Measurements from ENCODE around the gene PIMREG. TPM values are rescaled to one million over a fixed set of nuclear protein-coding genes. Genes with fewer than 3 reads are reported as not detected.
"Not testable (repeated sequence)": the region's sequence is repeated elsewhere in the genome, so short reads cannot be mapped to it uniquely, and the experiment has no call there.

PIMREG gene
- total RNA-seq, 1 experiment from 2014 or later: 141 TPM

DNA sequence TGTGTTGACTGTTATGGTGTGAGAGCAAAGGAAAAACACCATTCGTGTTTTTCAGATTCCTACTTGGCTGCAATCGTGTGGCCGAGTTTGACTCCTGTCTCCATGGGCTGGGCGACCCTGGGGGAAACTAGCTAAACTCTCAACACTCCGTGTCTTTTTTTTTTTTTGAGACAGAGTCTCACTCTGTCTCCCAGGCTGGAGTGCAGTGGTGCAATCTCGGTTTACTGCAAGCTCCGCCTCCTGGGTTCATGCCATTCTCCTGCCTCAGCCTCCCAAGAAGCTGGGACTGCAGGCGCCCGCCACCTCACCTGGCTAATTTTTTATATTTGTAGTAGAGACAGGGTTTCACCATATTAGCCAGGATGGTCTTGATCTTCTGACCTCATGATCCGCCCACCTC is 38.5 kb downstream of the PIMREG start:
- not testable (repeated sequence) for H3K27ac ChIP-seq; H3K27me3 ChIP-seq (replicated peaks); H3K4me3 ChIP-seq; H3K9me3 ChIP-seq (replicated peaks); DNase-seq (ENCODE audit: low read depth in 1 of 2, low spot score in 2 of 2)
- peaks cover 13% of the 10 kb centered on the region for H3K36me3 ChIP-seq
- peaks cover 33% of the 10 kb centered on the region for H3K4me1 ChIP-seq (replicated peaks)

DNA sequence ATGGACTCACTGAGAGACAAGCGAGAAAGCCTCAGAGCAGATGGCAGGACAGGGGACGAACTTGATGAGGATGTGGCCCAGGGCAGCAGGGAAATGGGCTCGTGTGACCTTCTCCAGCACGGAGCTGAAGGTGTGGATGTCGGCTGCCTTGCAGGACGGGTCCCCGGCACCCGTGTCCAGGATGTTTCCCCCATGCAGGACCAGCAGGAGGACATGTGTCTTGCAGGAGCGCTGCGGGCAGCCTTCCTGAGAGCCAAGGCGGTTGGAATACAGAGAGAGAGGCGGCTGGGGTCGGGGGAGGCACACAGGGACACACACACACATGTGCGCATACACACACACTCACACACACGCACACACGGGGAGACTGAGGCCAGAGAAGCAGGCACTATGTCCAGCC is 39.3 kb downstream of the PIMREG start:
- peaks cover 40% of the 10 kb centered on the region for H3K4me1 ChIP-seq (replicated peaks)
- H3K36me3 ChIP-seq: peaks cover 13% of the 10 kb centered on the region
- H3K27ac ChIP-seq: no peak overlapping the region
- no peak for DNase-seq (ENCODE audit: low read depth in 1 of 2, low spot score in 2 of 2)
- H3K9me3 ChIP-seq (replicated peaks): no peaks in the 10 kb centered on the region
- no peak overlapping the region for H3K4me3 ChIP-seq
- no peaks in the 10 kb centered on the region for H3K27me3 ChIP-seq (replicated peaks)

DNA sequence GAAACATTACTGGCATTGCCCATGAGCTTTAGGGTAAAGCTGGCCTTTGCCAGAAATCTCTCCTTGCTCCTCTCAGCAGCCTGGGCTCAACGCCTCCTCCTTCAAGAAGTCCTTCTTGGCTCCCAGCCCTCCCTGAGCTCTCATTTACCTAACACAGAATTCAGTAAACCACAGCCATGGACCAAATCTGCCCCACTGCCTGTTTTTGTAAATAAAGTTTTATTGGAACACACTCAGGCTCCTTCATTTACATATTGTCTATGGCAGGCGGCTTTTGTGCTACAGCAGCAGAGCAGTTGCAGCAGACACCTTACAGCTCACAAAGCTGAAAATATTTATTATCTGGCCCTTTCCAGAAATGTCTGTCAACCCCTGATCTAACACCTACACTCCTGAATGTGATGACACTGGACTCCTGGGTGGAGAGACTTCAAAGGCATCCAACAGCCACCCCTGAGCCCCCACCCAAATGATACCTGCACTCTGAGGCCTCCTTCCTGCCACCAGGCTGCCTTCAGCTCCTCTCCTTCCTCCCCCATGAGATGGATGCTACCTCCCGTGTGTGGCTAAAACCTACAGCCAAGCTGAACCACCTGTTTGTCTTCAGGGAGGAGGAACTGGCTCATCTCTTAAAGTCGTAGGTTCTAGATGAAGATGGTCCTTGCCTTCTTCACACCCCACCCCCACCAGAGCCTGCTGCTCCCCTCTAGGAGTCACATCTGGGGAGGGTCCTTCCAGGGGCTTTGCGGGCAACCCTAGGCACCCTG is 41.6 kb downstream of the PIMREG start:
- no peak overlapping the region for H3K4me3 ChIP-seq
- H3K27me3 ChIP-seq (replicated peaks): no peaks in the 10 kb centered on the region
- no peak overlapping the region for H3K27ac ChIP-seq
- DNase-seq (ENCODE audit: low read depth in 1 of 2, low spot score in 2 of 2): no peak
- peaks cover 44% of the 10 kb centered on the region for H3K4me1 ChIP-seq (replicated peaks)
- H3K9me3 ChIP-seq (replicated peaks): no peaks in the 10 kb centered on the region
- H3K36me3 ChIP-seq: peaks cover 7% of the 10 kb centered on the region

DNA sequence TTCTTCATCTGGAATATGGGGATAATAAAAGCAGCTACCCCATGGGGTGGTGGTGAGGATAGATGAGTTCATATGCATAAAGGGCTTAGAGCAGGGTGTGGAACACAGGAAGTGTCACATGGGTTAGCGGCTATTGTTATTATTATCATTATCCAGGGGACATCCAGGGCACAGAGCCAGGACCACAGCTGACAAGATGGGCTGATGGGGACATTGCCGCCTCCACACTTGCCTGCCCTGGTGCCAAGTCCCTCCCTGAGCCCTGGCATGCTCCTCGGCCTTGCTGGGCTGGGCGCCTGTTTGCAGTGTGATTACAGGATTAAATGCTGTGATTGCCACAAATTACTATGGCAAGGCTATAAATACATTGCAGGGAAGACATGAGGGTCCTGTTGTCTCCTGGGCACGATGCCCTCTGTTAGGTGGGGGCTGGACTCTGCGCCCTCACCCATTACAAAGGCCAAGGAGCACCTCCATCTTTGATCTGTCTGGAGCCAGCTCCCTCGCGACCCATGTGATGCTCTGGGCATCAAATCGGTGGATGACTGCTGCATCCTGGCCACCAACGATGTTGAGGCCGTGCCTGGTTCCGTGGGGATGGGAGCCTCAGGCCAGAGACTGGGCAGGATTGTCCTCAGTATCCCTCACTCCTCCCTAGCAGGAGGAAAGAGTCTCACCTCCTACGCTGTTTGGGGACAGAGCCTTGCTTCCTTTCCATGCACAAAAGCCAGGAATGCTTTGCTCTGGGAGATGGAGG is 43.2 kb downstream of the PIMREG start:
- H3K4me3 ChIP-seq: no peak overlapping the region
- H3K27ac ChIP-seq: no peak overlapping the region
- peaks cover 2% of the 10 kb centered on the region; the same call in 1 of the 2 replicates for H3K36me3 ChIP-seq
- H3K27me3 ChIP-seq (replicated peaks): no peaks in the 10 kb centered on the region
- H3K4me1 ChIP-seq (replicated peaks): peaks cover 38% of the 10 kb centered on the region
- DNase-seq (ENCODE audit: low read depth in 1 of 2, low spot score in 2 of 2): no peak
- no peaks in the 10 kb centered on the region for H3K9me3 ChIP-seq (replicated peaks)

DNA sequence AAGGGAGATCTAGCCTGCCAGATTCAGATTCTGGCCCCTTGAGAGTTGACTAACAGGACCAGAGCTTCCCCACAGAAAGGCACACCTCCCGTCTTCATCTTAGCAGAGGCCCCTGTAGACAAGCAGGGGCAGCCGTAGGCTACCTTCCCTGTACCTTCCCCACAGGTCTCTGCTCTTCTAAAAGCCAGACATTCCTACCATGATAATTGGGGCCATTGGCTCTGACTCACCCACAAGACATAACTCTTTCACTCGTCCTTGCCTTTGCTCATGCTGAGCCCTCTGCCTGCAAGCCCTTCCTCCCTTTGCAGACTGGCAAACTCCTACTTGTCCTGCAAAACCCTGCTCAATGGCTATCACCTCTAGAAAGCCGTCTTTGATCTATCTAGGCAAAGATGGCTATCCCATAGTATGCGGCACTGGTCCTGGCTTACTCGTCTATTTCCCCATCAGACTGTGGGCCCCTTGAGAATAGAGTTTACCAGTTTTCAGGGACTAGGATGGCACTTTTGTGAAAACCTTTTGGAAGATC is 43.8 kb downstream of the PIMREG start:
- peaks cover 35% of the 10 kb centered on the region for H3K4me1 ChIP-seq (replicated peaks)
- no peaks in the 10 kb centered on the region for H3K36me3 ChIP-seq
- H3K27ac ChIP-seq: no peak overlapping the region
- DNase-seq (ENCODE audit: low read depth in 1 of 2, low spot score in 2 of 2): no peak
- no peaks in the 10 kb centered on the region for H3K27me3 ChIP-seq (replicated peaks)
- no peaks in the 10 kb centered on the region for H3K9me3 ChIP-seq (replicated peaks)
- H3K4me3 ChIP-seq: no peak overlapping the region

DNA sequence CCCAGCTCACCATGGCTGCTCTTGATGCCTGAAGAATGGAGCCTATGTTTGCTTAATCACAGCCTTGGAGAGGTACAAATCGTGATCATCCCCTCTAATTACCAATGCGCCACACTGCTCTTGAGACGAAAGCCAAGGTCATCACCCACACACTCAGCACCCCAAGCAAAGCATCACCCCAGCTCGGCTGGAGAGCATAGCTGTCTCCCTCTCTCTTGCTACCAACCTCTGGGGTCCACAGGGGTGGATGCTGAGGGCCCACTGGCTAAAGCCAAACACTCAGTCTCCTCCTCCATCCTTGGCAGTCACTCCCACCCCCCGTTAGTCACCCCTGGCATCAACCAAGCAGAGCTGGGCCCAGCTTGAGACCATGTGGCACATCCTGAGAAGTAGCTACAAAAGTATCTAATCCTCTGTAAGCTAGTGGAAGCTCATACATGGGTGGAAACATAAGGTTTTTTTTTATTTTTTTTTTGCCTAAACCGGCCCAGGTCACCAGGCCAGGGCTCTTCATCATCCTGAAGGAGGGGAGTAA is 44.8 kb downstream of the PIMREG start:
- Histone ChIP-seq H3K27me3 (replicated peaks) (no peaks in the 10 kb centered on the region), H3K36me3 (no peaks in the 10 kb centered on the region), H3K9me3 (replicated peaks) (no peaks in the 10 kb centered on the region), H3K4me1 (replicated peaks) (peaks cover 35% of the 10 kb centered on the region), H3K27ac (no peak overlapping the region), H3K4me3 (no peak overlapping the region)
- DNase-seq (ENCODE audit: low read depth in 1 of 2, low spot score in 2 of 2): no peak

DNA sequence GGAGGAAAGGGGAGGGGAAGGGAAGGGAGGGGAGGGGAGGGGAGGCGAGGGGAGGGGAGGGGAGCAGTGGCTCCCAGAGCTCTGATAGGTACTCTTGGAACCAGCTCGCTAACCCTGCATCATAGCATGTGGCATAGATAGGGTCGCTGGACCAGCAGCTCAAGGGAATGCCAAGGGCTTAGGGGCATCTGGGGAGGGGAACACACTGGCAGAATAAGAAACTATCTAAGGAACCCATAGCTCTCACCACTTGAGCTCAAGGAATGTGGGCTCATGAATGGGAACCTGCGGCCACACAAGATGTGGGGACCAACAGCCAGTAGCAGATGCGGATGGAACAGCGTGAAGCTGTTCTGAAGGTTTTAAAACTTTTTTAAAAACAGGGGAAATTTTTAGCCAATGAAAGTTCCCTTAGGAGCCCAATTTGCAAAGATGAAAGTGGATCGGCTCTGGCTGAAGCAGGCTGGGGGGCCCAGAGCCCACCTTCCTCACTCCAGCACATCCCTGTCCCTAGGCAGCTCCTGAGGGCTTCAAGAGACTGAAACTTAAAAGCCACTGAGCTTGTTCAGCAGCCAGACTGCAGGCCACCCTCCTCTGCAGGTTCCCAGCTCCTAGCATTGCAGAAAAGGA is 46.9 kb downstream of the PIMREG start:
- Histone ChIP-seq H3K9me3 (replicated peaks) (no peaks in the 10 kb centered on the region), H3K27ac (0 out of 2 replicates have a peak overlapping the region, but pooled peaks have one; percentile 40), H3K27me3 (replicated peaks) (no peaks in the 10 kb centered on the region), H3K36me3 (no peaks in the 10 kb centered on the region), H3K4me3 (no peak overlapping the region), H3K4me1 (replicated peaks) (peaks cover 35% of the 10 kb centered on the region)
- DNase-seq (ENCODE audit: low read depth in 1 of 2, low spot score in 2 of 2): peak in 1 of 2 experiments; percentile 53

DNA sequence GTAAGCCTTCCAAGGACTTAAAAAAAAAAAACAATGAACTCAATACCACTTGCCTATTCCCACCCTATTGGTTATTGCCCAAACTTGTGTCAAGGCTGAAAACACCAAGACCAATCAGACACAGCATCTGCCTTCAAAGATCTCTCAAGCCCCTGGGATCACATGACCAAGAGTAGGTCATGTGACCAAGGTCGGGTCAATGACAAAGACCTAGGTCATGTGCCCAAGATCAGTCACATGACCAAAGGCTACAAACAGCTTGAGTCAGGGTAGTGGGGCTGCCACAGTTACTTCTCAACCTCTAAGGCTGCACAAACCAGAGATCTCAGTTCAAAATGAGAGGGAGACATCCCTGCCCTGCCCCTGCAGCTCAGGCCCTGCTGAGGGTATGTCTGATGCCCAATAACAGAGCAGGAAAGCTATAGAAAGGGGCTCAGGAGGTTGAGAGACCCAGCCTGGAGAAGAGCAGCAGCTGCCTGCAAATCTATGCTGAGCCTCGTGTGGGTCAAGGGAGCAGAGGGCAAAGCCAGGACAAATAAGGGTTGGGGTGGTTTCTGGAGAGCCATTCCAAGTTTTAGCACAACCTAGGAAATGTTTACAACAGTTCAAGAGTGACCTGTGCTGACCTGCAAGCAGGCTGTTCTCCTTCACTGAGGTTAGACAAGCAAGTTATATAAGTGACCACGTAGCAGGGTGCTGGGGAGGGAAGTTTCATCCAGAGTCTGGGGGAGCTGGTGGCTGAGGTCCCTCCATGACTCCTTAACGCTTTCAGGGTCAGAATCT is 48.8 kb downstream of the PIMREG start:
- no peaks in the 10 kb centered on the region for H3K36me3 ChIP-seq
- H3K4me3 ChIP-seq: no peak overlapping the region
- no peak for DNase-seq (ENCODE audit: low read depth in 1 of 2, low spot score in 2 of 2)

DNA sequence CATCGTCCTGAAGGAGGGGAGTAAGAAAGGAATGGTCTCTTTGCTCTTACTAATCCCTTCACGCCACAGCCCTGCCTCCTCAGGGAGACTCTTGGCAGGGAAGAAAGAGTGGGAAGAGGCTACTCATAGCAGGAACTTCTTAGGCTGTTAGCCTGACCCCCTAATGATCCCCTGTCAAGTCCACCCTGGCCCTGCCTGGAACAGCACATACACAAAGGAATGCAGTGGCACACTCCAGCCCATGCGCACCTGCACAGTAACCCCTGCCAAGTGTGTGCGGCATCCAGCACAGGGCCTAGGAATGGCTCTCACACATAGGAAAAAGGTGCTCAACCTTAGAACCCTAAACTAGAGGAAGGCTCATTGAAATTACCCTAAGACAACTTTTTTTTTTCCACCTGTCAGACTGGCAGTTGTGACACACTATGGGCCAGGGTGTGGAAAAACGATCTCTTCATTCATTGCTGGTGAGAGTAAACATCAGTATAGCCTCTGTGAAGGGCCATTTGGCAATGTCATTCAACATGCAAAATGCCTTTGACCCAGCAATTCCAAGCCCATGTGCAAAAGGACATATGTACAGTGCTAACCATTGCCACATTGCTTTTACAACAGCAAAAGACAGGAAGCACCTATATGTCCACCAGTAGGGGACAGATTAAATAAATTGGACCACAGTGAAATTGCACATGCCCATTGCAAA is 50.1 kb downstream of the PIMREG start:
- Histone ChIP-seq H3K4me1 (replicated peaks) (peaks cover 17% of the 10 kb centered on the region), H3K36me3 (no peaks in the 10 kb centered on the region), H3K4me3 (no peak overlapping the region), H3K9me3 (replicated peaks) (no peaks in the 10 kb centered on the region), H3K27ac (no peak overlapping the region), H3K27me3 (replicated peaks) (no peaks in the 10 kb centered on the region)
- no peak for DNase-seq (ENCODE audit: low read depth in 1 of 2, low spot score in 2 of 2)

More for the DNA sequence above, 48.8 kb downstream of the PIMREG start:
- Histone ChIP-seq H3K27me3 (replicated peaks) (no peaks in the 10 kb centered on the region), H3K4me1 (replicated peaks) (peaks cover 21% of the 10 kb centered on the region), H3K9me3 (replicated peaks) (no peaks in the 10 kb centered on the region), H3K27ac (no peak overlapping the region)

DNA sequence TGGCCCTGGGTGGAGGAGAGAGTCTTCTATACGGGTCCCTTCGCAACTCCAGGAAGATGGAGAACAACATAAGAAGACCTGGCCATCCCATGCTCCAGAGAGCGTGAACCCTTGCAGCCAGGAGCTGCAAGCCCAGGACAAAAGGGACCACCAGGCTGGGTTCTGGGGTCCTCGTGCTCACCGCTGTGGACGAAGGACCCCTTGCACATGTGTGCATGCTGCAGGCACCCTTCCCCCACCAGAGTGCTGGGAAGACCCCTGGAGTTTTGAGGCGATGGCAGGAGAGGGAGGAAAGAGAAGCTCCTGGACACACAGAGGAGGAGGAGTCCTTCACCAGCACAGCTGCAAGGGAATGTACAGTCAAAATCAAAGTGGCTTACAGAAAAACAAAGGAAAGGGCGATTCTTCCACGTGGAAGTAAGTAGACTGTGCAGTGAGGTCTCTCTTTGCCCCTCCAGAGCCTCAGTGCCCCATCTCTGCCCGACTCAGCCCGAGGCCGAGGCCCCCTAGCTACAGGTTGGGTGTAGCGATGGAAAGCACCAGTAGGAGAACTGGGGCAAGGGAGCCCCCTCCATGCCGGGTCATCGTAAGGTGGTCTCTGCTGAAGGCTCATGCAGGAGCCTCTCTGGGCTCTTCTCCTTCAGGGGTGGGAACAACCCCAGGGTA is 51.3 kb downstream of the PIMREG start:
- Histone ChIP-seq H3K4me3 (no peak overlapping the region), H3K36me3 (no peaks in the 10 kb centered on the region)

DNA sequence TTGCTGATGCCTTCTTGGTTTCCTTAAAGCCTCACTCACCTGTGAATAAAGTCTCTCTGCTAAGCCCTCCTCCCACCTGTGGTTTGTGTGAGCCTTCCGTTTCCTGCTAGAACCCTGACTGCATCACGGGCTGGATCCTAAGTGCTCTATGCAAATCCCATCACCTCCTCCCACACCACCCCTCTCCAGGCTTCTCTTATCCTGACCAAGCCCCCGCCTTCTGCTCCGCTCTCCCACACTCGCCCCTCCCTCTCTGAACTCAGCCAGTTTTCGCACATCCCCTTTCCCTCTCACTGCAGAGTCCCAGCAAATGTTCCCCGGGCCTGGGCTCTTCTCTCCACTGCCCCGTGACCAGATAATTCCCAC is 51.8 kb downstream of the PIMREG start:
- no peaks in the 10 kb centered on the region for H3K36me3 ChIP-seq
- no peak for DNase-seq (ENCODE audit: low read depth in 1 of 2, low spot score in 2 of 2)
- H3K4me1 ChIP-seq (replicated peaks): peaks cover 8% of the 10 kb centered on the region
- H3K27me3 ChIP-seq (replicated peaks): no peaks in the 10 kb centered on the region
- no peaks in the 10 kb centered on the region for H3K9me3 ChIP-seq (replicated peaks)
- H3K4me3 ChIP-seq: no peak overlapping the region
- H3K27ac ChIP-seq: no peak overlapping the region

More for the DNA sequence above, 51.3 kb downstream of the PIMREG start:
- no peak for DNase-seq (ENCODE audit: low read depth in 1 of 2, low spot score in 2 of 2)
- Histone ChIP-seq H3K27me3 (replicated peaks) (no peaks in the 10 kb centered on the region), H3K27ac (no peak overlapping the region), H3K9me3 (replicated peaks) (no peaks in the 10 kb centered on the region), H3K4me1 (replicated peaks) (peaks cover 10% of the 10 kb centered on the region)
